Activated CD4-positive, alpha-beta T cell treated with anti-CD3 and anti-CD28 coated beads for 1 hour (primary cell): ENCODE data around the gene TAS2R43.
"Not testable (repeated sequence)": the region's sequence is repeated elsewhere in the genome, so short reads cannot be mapped to it uniquely, and the experiment has no call there.

Experiments used
- DNase-seq: peaks from one replicate; pipeline ENCODE4 v3.0.0-alpha.2; 2020

Gene TAS2R43

GRCh38 chr12:11059041-11059440 lies 33.1 kb downstream of the TAS2R43 start:
- no peak for DNase-seq

- no peak for DNase-seq
These were observed 36.8 kb downstream of the TAS2R43 start for GRCh38 chr12:11055306-11055705.

DNA sequence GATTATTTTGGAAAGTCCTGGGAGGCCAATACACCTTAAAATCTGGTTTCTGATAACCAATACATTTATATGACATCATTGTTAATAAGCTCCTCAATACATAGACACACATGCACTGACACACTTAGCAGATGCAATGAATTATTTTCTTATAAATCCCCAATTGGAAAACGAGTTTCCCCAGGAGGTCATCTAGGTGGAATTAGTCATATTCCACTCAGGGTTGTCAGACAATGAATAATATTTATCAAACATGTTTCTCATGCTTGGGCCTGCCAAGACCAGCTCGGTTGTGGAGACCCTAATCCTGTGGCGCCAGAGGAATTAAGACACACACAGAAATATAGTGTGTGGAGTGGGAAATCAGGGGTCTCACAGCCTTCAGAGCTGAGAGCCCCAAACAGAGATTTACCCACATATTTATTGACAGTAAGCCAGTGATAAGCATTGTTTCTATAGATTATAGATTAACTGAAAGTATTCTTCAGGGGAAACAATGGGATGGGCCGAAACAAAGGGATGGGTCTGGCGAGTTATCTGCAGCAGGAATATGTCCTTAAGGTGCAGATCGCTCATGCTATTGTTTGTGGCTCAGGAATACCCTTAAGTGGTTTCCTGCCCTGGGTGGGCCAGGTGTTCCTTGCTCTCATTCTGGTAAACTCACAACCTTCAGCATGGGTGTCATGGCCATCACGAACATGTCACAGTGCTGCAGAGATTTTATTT lies 42.1 kb downstream of the TAS2R43 start:
- DNase-seq, result not testable (repeated sequence)

GRCh38 chr12:11041366-11041765 lies 50.7 kb downstream of the TAS2R43 start:
- DNase-seq, result not testable (repeated sequence)
